WTC11 (cell line): ENCODE measurements around the gene ADA. TPM values are rescaled to one million over a fixed set of nuclear protein-coding genes. Genes with fewer than 3 reads are reported as not detected.
A peak's percentile ranks its signal among the peaks of the same experiment; 100 is the strongest.

Experiments used
- ATAC-seq: fragments of 200-7000 bp; cut with Tn5 transposase; 2 replicates; pipeline ENCODE4 v1.10.0; 2021; ENCODE audit warnings: mild to moderate bottlenecking, moderate library complexity
- CTCF ChIA-PET: fragments of 300-600 bp; sonication (Branson Sonifier 250); formaldehyde crosslinking; loops from one replicate; lab custom pipeline; 2021; ENCODE audit warnings: antibody characterized with exemption; lab: Charles Lee
- POLR2A ChIA-PET: fragments of 350-600 bp; sonication (Branson Sonifier 250); formaldehyde crosslinking; loops from one replicate; lab custom pipeline; 2021; ENCODE audit warnings: antibody characterized with exemption; lab: Charles Lee
- DNase-seq: peaks from one replicate; pipeline ENCODE4 v3.0.0; 2021; ENCODE audit warnings: low spot score
- H3K27ac Mint-ChIP-seq: 2 replicates; pipeline ENCODE4 v1.8.0; 2021; ENCODE audit warnings: mixed read lengths
- H3K27me3 Mint-ChIP-seq: 2 replicates; pipeline ENCODE4 v1.8.0; 2021; ENCODE audit warnings: low read depth, mild to moderate bottlenecking, moderate library complexity, mixed read lengths
- H3K36me3 Mint-ChIP-seq: 2 replicates; pipeline ENCODE4 v1.8.0; 2021; ENCODE audit warnings: mixed read lengths
- H3K4me1 Mint-ChIP-seq: 2 replicates; pipeline ENCODE4 v1.8.0; 2022; ENCODE audit warnings: mixed read lengths
- H3K4me3 Mint-ChIP-seq: 2 replicates; pipeline ENCODE4 v1.8.0; 2021; ENCODE audit warnings: mild to moderate bottlenecking, moderate library complexity, mixed read lengths
- H3K9me3 Mint-ChIP-seq: 2 replicates; pipeline ENCODE4 v1.8.0; 2021; ENCODE audit warnings: mixed read lengths
- ELF4 ChIP-seq: sonication (generic); formaldehyde crosslinking; IDR thresholded peaks from 2 replicates; pipeline ENCODE4 v1.8.1; 2022; ENCODE audit warnings: low read depth, mild to moderate bottlenecking, moderate library complexity, missing genetic modification reagents
- FOXJ3 ChIP-seq: sonication (generic); formaldehyde crosslinking; IDR thresholded peaks from 2 replicates; pipeline ENCODE4 v1.9.0; 2021; ENCODE audit warnings: missing genetic modification reagents, mild to moderate bottlenecking, borderline replicate concordance
- FOXK1 ChIP-seq: sonication (generic); formaldehyde crosslinking; IDR thresholded peaks from 2 replicates; pipeline ENCODE4 v1.8.0; 2022; ENCODE audit warnings: mild to moderate bottlenecking, moderate library complexity, missing genetic modification reagents
- FOXP1 ChIP-seq: sonication (generic); formaldehyde crosslinking; IDR thresholded peaks from 2 replicates; pipeline ENCODE4 v1.8.0; 2022; ENCODE audit warnings: missing genetic modification reagents, mild to moderate bottlenecking, moderate library complexity, borderline replicate concordance
- GRHL2 ChIP-seq: fragments of 250-450 bp; sonication (Bioruptor Pico); IDR thresholded peaks from 2 replicates; pipeline ENCODE4 v1.8.0; 2022; ENCODE audit warnings: mild to moderate bottlenecking, moderate library complexity; ENCODE audit not compliant: insufficient replicate concordance, severe bottlenecking
- MXD4 ChIP-seq: fragments of 250-450 bp; sonication (Bioruptor Pico); IDR thresholded peaks from 2 replicates; pipeline ENCODE4 v1.8.0; 2021; ENCODE audit warnings: mild to moderate bottlenecking, moderate library complexity, borderline replicate concordance
- RELA ChIP-seq: sonication (generic); formaldehyde crosslinking; IDR thresholded peaks from 2 replicates; pipeline ENCODE4 v1.8.1; 2022; ENCODE audit warnings: missing genetic modification reagents, mild to moderate bottlenecking, borderline replicate concordance
- SMAD4 ChIP-seq: sonication (generic); formaldehyde crosslinking; IDR thresholded peaks from 2 replicates; pipeline ENCODE4 v1.8.0; 2022; ENCODE audit warnings: mild to moderate bottlenecking, missing genetic modification reagents
- SP1 ChIP-seq: sonication (generic); formaldehyde crosslinking; conservative IDR thresholded peaks from 2 replicates; pipeline ENCODE4 v1.8.1; 2022; ENCODE audit warnings: missing genetic modification reagents
- TCF7 ChIP-seq: sonication (generic); formaldehyde crosslinking; IDR thresholded peaks from 2 replicates; pipeline ENCODE4 v1.8.0; 2022; ENCODE audit warnings: mild to moderate bottlenecking, low read depth, missing genetic modification reagents, moderate library complexity
- TEAD1 ChIP-seq: sonication (generic); formaldehyde crosslinking; IDR thresholded peaks from 2 replicates; pipeline ENCODE4 v1.8.0; 2022; ENCODE audit warnings: mild to moderate bottlenecking, missing genetic modification reagents
- total RNA-seq: library from RNA; stranded (reverse); gene quantifications from 3 replicates; pipeline ENCODE4 v1.2.3, GENCODE V29; 2021
- TF ChIP-seq, protein P1 (sequence below): sonication (generic); formaldehyde crosslinking; IDR thresholded peaks from 2 replicates; pipeline ENCODE4 v1.8.1; 2023; ENCODE audit warnings: mild to moderate bottlenecking, missing genetic modification reagents
- TF ChIP-seq, protein P2 (sequence below): sonication (generic); formaldehyde crosslinking; IDR thresholded peaks from 2 replicates; pipeline ENCODE4 v1.8.0; 2023; ENCODE audit warnings: missing genetic modification reagents, mild to moderate bottlenecking, borderline replicate concordance
- TF ChIP-seq, protein P3 (sequence below): sonication (generic); formaldehyde crosslinking; IDR thresholded peaks from 2 replicates; pipeline ENCODE4 v1.8.1; 2023; ENCODE audit warnings: mild to moderate bottlenecking, missing genetic modification reagents, moderate library complexity
- TF ChIP-seq, protein P4 (sequence below): fragments of 250-450 bp; sonication (Bioruptor Pico); IDR thresholded peaks from 2 replicates; pipeline ENCODE4 v1.9.0; 2021; ENCODE audit warnings: mild to moderate bottlenecking

The ADA gene
- total RNA-seq, 1 experiment from 2014 or later: 19.7 TPM

DNA sequence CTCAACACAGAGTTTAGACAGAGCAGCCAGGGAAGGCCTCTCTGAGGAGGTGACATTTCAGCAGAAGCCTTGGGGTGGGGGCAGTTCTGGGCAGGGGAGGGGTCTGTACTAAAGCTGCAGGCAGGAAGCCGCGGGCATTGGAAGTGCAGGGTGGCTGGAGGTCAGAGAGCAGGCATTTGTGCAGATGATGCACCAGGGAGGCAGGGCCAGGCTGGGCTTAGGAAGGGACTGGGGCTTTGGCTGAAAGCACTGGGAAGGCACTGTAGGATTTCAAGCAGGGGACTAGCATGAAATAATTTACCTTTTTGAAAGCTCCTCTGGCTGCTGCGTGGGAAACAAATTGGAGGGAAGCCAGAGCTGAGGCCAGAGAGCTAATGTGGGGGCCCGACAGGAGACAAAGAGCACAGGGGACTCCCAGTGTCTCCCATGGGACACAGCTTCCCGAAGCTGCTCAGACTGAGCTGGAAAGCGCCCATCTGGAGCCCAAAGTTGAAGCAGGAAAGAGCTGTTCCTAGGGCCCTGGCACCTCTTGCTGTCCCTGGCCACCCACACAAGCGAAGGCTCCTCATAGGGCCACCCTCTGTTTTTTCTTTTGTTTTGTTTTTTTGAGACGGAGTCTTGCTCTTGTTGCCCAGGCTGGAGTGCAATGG is 19.3 kb downstream of the ADA start:
- H3K4me3 Mint-ChIP-seq: no peak overlapping the region
- TF ChIP-seq FOXJ3 (no peak), GRHL2 (no peak), RELA (no peak), SMAD4 (no peak), FOXK1 (CRISPR knock-in tag) (no peak)
- TF ChIP-seq, protein P1, sequence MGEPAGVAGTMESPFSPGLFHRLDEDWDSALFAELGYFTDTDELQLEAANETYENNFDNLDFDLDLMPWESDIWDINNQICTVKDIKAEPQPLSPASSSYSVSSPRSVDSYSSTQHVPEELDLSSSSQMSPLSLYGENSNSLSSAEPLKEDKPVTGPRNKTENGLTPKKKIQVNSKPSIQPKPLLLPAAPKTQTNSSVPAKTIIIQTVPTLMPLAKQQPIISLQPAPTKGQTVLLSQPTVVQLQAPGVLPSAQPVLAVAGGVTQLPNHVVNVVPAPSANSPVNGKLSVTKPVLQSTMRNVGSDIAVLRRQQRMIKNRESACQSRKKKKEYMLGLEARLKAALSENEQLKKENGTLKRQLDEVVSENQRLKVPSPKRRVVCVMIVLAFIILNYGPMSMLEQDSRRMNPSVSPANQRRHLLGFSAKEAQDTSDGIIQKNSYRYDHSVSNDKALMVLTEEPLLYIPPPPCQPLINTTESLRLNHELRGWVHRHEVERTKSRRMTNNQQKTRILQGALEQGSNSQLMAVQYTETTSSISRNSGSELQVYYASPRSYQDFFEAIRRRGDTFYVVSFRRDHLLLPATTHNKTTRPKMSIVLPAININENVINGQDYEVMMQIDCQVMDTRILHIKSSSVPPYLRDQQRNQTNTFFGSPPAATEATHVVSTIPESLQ: no peak
- TF ChIP-seq, protein P2, sequence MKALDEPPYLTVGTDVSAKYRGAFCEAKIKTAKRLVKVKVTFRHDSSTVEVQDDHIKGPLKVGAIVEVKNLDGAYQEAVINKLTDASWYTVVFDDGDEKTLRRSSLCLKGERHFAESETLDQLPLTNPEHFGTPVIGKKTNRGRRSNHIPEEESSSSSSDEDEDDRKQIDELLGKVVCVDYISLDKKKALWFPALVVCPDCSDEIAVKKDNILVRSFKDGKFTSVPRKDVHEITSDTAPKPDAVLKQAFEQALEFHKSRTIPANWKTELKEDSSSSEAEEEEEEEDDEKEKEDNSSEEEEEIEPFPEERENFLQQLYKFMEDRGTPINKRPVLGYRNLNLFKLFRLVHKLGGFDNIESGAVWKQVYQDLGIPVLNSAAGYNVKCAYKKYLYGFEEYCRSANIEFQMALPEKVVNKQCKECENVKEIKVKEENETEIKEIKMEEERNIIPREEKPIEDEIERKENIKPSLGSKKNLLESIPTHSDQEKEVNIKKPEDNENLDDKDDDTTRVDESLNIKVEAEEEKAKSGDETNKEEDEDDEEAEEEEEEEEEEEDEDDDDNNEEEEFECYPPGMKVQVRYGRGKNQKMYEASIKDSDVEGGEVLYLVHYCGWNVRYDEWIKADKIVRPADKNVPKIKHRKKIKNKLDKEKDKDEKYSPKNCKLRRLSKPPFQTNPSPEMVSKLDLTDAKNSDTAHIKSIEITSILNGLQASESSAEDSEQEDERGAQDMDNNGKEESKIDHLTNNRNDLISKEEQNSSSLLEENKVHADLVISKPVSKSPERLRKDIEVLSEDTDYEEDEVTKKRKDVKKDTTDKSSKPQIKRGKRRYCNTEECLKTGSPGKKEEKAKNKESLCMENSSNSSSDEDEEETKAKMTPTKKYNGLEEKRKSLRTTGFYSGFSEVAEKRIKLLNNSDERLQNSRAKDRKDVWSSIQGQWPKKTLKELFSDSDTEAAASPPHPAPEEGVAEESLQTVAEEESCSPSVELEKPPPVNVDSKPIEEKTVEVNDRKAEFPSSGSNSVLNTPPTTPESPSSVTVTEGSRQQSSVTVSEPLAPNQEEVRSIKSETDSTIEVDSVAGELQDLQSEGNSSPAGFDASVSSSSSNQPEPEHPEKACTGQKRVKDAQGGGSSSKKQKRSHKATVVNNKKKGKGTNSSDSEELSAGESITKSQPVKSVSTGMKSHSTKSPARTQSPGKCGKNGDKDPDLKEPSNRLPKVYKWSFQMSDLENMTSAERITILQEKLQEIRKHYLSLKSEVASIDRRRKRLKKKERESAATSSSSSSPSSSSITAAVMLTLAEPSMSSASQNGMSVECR (CRISPR knock-in tag): no peak
- TF ChIP-seq, all 79 proteins: peak for 0
- H3K36me3 Mint-ChIP-seq: 0 out of 2 replicates have a peak, but pooled peaks cover 7% of the 10 kb centered on the region
- ChIA-PET POLR2A (no interaction called here), CTCF (interaction anchor here (1.2 to 1.9 kb wide), 2 partner anchors 10 to 51 kb away, joined by 3 to 8 read pairs; no protein-coding TSS in a partner anchor)
- 0 out of 2 replicates have a peak, but pooled peaks cover 3% of the 10 kb centered on the region for H3K9me3 Mint-ChIP-seq
- H3K27me3 Mint-ChIP-seq: peaks cover 2% of the 10 kb centered on the region; the same call in 1 of the 2 replicates
- ATAC-seq: no peak
- peaks cover 9% of the 10 kb centered on the region for H3K4me1 Mint-ChIP-seq
- no peak for DNase-seq
- no peak overlapping the region for H3K27ac Mint-ChIP-seq

DNA sequence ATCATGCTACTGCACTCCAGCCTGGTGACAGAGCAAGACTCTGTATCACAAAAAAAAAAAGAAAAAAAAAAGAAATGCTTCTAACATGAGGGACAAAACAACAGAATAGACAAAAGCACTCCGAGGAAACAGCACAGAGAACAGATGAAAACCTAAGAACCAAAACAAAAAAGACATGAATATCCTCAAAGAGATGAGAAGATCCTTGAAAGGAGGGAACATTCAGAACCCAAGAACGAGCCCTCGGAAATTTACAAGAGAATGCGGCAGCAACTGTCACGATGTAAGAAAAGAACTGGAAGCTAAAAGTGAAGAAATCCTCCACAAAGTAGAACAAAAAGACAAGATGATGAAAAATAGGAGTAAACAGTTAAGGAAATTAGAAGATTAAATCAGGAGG is 21.2 kb downstream of the ADA start:
- H3K36me3 Mint-ChIP-seq: 0 out of 2 replicates have a peak, but pooled peaks cover 2% of the 10 kb centered on the region
- POLR2A ChIA-PET: no interaction called here
- H3K4me1 Mint-ChIP-seq: peaks cover 9% of the 10 kb centered on the region

More for the DNA sequence above, 21.2 kb downstream of the ADA start:
- no peaks in the 10 kb centered on the region for H3K9me3 Mint-ChIP-seq
- ATAC-seq: no peak
- peaks cover 9% of the 10 kb centered on the region for H3K27me3 Mint-ChIP-seq
- no peak for TF ChIP-seq SMAD4
- TF ChIP-seq, protein P3, sequence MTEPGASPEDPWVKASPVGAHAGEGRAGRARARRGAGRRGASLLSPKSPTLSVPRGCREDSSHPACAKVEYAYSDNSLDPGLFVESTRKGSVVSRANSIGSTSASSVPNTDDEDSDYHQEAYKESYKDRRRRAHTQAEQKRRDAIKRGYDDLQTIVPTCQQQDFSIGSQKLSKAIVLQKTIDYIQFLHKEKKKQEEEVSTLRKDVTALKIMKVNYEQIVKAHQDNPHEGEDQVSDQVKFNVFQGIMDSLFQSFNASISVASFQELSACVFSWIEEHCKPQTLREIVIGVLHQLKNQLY: no peak
- no peak for TF ChIP-seq FOXP1 (CRISPR knock-in tag)
- TF ChIP-seq TEAD1 (CRISPR knock-in tag): no peak
- TF ChIP-seq SP1 (CRISPR knock-in tag): no peak
- TF ChIP-seq TCF7 (CRISPR knock-in tag): no peak
- no peak for TF ChIP-seq MXD4 (CRISPR knock-in tag)
- TF ChIP-seq, protein P4, sequence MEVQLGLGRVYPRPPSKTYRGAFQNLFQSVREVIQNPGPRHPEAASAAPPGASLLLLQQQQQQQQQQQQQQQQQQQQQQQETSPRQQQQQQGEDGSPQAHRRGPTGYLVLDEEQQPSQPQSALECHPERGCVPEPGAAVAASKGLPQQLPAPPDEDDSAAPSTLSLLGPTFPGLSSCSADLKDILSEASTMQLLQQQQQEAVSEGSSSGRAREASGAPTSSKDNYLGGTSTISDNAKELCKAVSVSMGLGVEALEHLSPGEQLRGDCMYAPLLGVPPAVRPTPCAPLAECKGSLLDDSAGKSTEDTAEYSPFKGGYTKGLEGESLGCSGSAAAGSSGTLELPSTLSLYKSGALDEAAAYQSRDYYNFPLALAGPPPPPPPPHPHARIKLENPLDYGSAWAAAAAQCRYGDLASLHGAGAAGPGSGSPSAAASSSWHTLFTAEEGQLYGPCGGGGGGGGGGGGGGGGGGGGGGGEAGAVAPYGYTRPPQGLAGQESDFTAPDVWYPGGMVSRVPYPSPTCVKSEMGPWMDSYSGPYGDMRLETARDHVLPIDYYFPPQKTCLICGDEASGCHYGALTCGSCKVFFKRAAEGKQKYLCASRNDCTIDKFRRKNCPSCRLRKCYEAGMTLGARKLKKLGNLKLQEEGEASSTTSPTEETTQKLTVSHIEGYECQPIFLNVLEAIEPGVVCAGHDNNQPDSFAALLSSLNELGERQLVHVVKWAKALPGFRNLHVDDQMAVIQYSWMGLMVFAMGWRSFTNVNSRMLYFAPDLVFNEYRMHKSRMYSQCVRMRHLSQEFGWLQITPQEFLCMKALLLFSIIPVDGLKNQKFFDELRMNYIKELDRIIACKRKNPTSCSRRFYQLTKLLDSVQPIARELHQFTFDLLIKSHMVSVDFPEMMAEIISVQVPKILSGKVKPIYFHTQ (CRISPR knock-in tag): no peak
- TF ChIP-seq ELF4: no peak
- TF ChIP-seq, all 79 proteins: peak for 0
- CTCF ChIA-PET: interaction anchor here (0.6 to 1.0 kb wide), 3 partner anchors 12 to 69 kb away, joined by 3 to 4 read pairs (median 3); no protein-coding TSS in a partner anchor
- H3K4me3 Mint-ChIP-seq: no peak overlapping the region
- no peak for DNase-seq
- H3K27ac Mint-ChIP-seq: peak overlapping the region; percentile 53
